IMR-90 (cell line): ENCODE data around the gene NPPB. TPM values are rescaled to one million over a fixed set of nuclear protein-coding genes. Genes with fewer than 3 reads are reported as not detected.

Experiments
- ATAC-seq: fragments of 200-7000 bp; cut with Tn5 transposase; 2 replicates; pipeline ENCODE4 v1.9.1; 2020; ENCODE audit warnings: low read depth, mild to moderate bottlenecking, moderate library complexity
- BruUV-seq: library from RNA; stranded (reverse); fragments of 400-500 nt; replicated peaks from 2 replicates; lab custom pipeline; 2021; lab: Mats Ljungman, UMichigan
- CTCF ChIA-PET: fragments of 300-600 bp; formaldehyde crosslinking; extraction: SDS; loops from one replicate; lab custom pipeline; 2021; ENCODE audit warnings: antibody characterized with exemption; lab: Yijun Ruan, JAX
- POLR2A ChIA-PET: fragments of 300-600 bp; sonication (Branson Sonifier 250); formaldehyde crosslinking; loops from one replicate; lab custom pipeline; 2022; ENCODE audit warnings: antibody characterized with exemption; ENCODE audit not compliant: unreplicated experiment; lab: Charles Lee
- DNase-seq: peaks from one replicate; pipeline ENCODE4 v3.0.0; 2013
- H2AFZ ChIP-seq: replicated peaks from 2 replicates; pipeline ENCODE3; 2013; ENCODE audit warnings: low read length, mild to moderate bottlenecking; ENCODE audit not compliant: poor library complexity
- H2AK5ac ChIP-seq: 2 replicates; pipeline ENCODE4 v1.6.1; 2013; ENCODE audit warnings: low read depth, low read length, inconsistent platforms
- H2AK9ac ChIP-seq: replicated peaks from 2 replicates; pipeline ENCODE3; 2013; ENCODE audit warnings: mild to moderate bottlenecking, low read depth, low read length, moderate library complexity; ENCODE audit not compliant: poor library complexity
- H2BK120ac ChIP-seq: 2 replicates; pipeline ENCODE4 v1.6.1; 2013; ENCODE audit warnings: low read depth, low read length, inconsistent platforms
- H2BK15ac ChIP-seq: 3 replicates; pipeline ENCODE4 v1.6.1; 2013; ENCODE audit warnings: low read depth, low read length, inconsistent platforms
- H2BK20ac ChIP-seq: 2 replicates; pipeline ENCODE4 v1.6.1; 2013; ENCODE audit warnings: low read depth, mild to moderate bottlenecking, inconsistent platforms, low read length, moderate library complexity
- H2BK5ac ChIP-seq: 2 replicates; pipeline ENCODE4 v1.6.1; 2013; ENCODE audit warnings: mild to moderate bottlenecking, low read depth, low read length, inconsistent platforms; ENCODE audit not compliant: poor library complexity, severe bottlenecking
- H3K14ac ChIP-seq: replicated peaks from 2 replicates; pipeline ENCODE4 v1.6.1; 2013; ENCODE audit warnings: low read depth, low read length, inconsistent platforms
- H3K18ac ChIP-seq: 2 replicates; pipeline ENCODE4 v1.6.1; 2013; ENCODE audit warnings: low read depth, low read length, control low read depth
- H3K23ac ChIP-seq: 2 replicates; pipeline ENCODE4 v1.6.1; 2013; ENCODE audit warnings: low read depth, low read length, inconsistent platforms
- H3K27ac ChIP-seq: 2 replicates; pipeline ENCODE4 v1.5.1; 2013; ENCODE audit warnings: mild to moderate bottlenecking, control low read depth, low read length; ENCODE audit not compliant: insufficient read depth
- H3K27me3 ChIP-seq: 2 replicates; pipeline ENCODE4 v1.6.1; 2013; ENCODE audit warnings: low read length; ENCODE audit not compliant: control insufficient read depth, insufficient read depth
- H3K36me3 ChIP-seq: 2 replicates; pipeline ENCODE4 v1.6.1; 2013; ENCODE audit warnings: low read length, mixed read lengths; ENCODE audit not compliant: control insufficient read depth, insufficient read depth
- H3K4ac ChIP-seq: 2 replicates; pipeline ENCODE4 v1.6.1; 2013; ENCODE audit warnings: low read depth, low read length, inconsistent platforms
- H3K4me1 ChIP-seq: 2 replicates; pipeline ENCODE4 v1.6.1; 2013; ENCODE audit warnings: low read length, mixed read lengths; ENCODE audit not compliant: control insufficient read depth, insufficient read depth
- H3K4me2 ChIP-seq: 2 replicates; pipeline ENCODE4 v1.6.1; 2013; ENCODE audit warnings: low read depth, mild to moderate bottlenecking, control low read depth, low read length, moderate library complexity
- H3K4me3 ChIP-seq: 2 replicates; pipeline ENCODE4 v1.5.1; 2013; ENCODE audit warnings: low read depth, mild to moderate bottlenecking, control low read depth, low read length, moderate library complexity; ENCODE audit not compliant: insufficient read depth
- H3K56ac ChIP-seq: 2 replicates; pipeline ENCODE4 v1.6.1; 2013; ENCODE audit warnings: low read length, inconsistent platforms; ENCODE audit not compliant: insufficient read depth; ENCODE audit errors: extremely low read depth
- H3K79me1 ChIP-seq, 2 experiments: 2 replicates each; pipeline ENCODE4 v1.6.1; 2013; ENCODE audit warnings: low read length in 2 of 2, inconsistent platforms in 1 of 2, low read depth in 1 of 2
- H3K9ac ChIP-seq: 2 replicates; pipeline ENCODE4 v1.6.1; 2013; ENCODE audit warnings: low read depth, low read length, control low read depth
- H3K9me1 ChIP-seq: 2 replicates; pipeline ENCODE4 v1.6.1; 2013; ENCODE audit warnings: low read length, inconsistent platforms; ENCODE audit not compliant: insufficient read depth
- H3K9me3 ChIP-seq: 2 replicates; pipeline ENCODE4 v1.6.1; 2013; ENCODE audit warnings: low read length; ENCODE audit not compliant: control insufficient read depth, insufficient read depth
- H4K20me1 ChIP-seq: 2 replicates; pipeline ENCODE4 v1.6.1; 2013; ENCODE audit warnings: low read length, inconsistent platforms; ENCODE audit not compliant: insufficient read depth
- H4K5ac ChIP-seq: 2 replicates; pipeline ENCODE4 v1.6.1; 2013; ENCODE audit warnings: mild to moderate bottlenecking, low read depth, low read length, control low read depth
- H4K8ac ChIP-seq, 2 experiments: 2 replicates each; pipeline ENCODE4 v1.6.1; 2013; ENCODE audit warnings: low read depth in 2 of 2, low read length in 2 of 2, control low read depth in 1 of 2, inconsistent platforms in 1 of 2
- H4K91ac ChIP-seq: 2 replicates; pipeline ENCODE4 v1.6.1; 2013; ENCODE audit warnings: low read depth, low read length, inconsistent platforms; ENCODE audit not compliant: insufficient read depth
- BHLHE40 ChIP-seq: fragments of 150-350 bp; IDR thresholded peaks from 2 replicates; pipeline ENCODE4 v1.6.1; 2016; ENCODE audit warnings: mild to moderate bottlenecking, low read depth, low read length
- MAFK ChIP-seq: IDR thresholded peaks from 2 replicates; pipeline ENCODE4 v1.6.1; 2012; ENCODE audit warnings: low read depth, low read length, improper control_type of control experiment
- NFE2L2 ChIP-seq: fragments of 150-350 bp; IDR thresholded peaks from 2 replicates; pipeline ENCODE4 v1.6.1; 2016; ENCODE audit warnings: low read depth, mild to moderate bottlenecking, low read length
- WGBS, 2 experiments: methylation state at CpG; one replicate each; pipeline versions ENCODE4 v1.1.5 to v1.1.7; 2013; ENCODE audit warnings: missing lambda C conversion rate in 2 of 2; ENCODE audit not compliant: insufficient read length in 1 of 2; ENCODE audit errors: extremely low coverage in 2 of 2; 5-methylcytosine and 5-hydroxymethylcytosine counted together
- dilution Hi-C: fragments of 300-500 bp; cut with HindIII; formaldehyde crosslinking; loops from one replicate; pipeline ENCODE4 v1.14.3; 2018; ENCODE audit warnings: low sequenced_read_pairs; ENCODE audit not compliant: unreplicated experiment
- in situ Hi-C: fragments of 300-500 bp; cut with MboI; formaldehyde crosslinking; loops from 3 replicates; pipeline ENCODE4 v1.14.3; 2019; ENCODE audit warnings: low sequenced_read_pairs, inconsistent platforms, mixed read lengths
- intact Hi-C: fragments of 100-400 bp; cut with micrococcal nuclease; formaldehyde crosslinking; loops from 2 replicates; pipeline ENCODE4 v1.10.0; 2022
- polyA plus RNA-seq, 3 experiments: library from polyadenylated mRNA; depleted of rRNA; stranded (reverse); fragments of >200 nt; gene quantifications; 2 replicates each; pipeline ENCODE4 v1.2.3, GENCODE V29; 2012; ENCODE audit warnings: low replicate concordance in 1 of 3
- total RNA-seq: library from RNA; depleted of rRNA; stranded (reverse); fragments of >200 nt; gene quantifications from 2 replicates; pipeline ENCODE4 v1.2.3, GENCODE V29; 2012

NPPB gene
- total and polyA plus RNA-seq, 2 of the 4 experiments (the other 2 are of a cell fraction) = not detected

DNA sequence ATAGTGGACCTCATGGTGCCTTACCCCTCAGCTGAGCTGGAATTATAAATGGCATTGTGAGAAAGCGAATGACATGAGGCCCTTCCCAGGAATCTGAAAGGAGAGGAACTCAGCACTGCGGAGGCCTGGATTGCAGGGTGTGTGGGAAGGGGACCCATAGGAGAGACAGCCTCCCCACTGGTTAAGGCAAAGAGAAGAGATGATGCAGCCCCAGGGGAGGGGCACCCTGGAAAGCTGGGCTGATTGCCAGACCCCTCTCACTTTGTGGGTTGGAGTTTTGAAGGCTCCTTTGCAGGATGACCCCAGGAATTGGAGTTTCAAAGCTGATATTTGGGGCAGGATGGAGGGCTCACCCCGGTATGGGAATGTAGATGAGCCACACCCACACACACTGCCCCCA, 2.0 kb downstream of the NPPB start:
- no TSS peak for BruUV-seq
- in situ Hi-C loops = no loop called here
- no peak overlapping the region for H3K56ac ChIP-seq
- no peak overlapping the region for H3K14ac ChIP-seq
- no peak overlapping the region for H3K9ac ChIP-seq
- no peak overlapping the region for H2AK5ac ChIP-seq
- ChIA-PET CTCF (no interaction called here), POLR2A (no interaction called here)
- ATAC-seq (no peak), DNase-seq (no peak)
- TF ChIP-seq MAFK (no peak), BHLHE40 (no peak), NFE2L2 (no peak)
- H3K27ac ChIP-seq = no peak overlapping the region
- H2BK20ac ChIP-seq = no peak overlapping the region
- no peak overlapping the region for H2BK5ac ChIP-seq
- H3K4me3 ChIP-seq = no peak overlapping the region
- WGBS, 2 experiments = 82% methylated on average over 1 of the region's 3 CpGs; no CpG with 5 or more reads in 1 of the 2 experiments
- no peak overlapping the region for H3K4ac ChIP-seq
- no peaks in the 10 kb centered on the region for H3K9me3 ChIP-seq
- H2AFZ ChIP-seq = no peak overlapping the region
- H2BK120ac ChIP-seq = no peak overlapping the region
- H3K27me3 ChIP-seq = peaks cover 32% of the 10 kb centered on the region
- no peak overlapping the region for H2BK15ac ChIP-seq
- H3K23ac ChIP-seq = no peak overlapping the region
- no peak overlapping the region for H4K8ac ChIP-seq
- H4K20me1 ChIP-seq = no peaks in the 10 kb centered on the region
- no peak overlapping the region for H4K91ac ChIP-seq
- intact Hi-C loops = no loop called here
- no peak overlapping the region for H3K4me2 ChIP-seq
- no peaks in the 10 kb centered on the region for H3K79me1 ChIP-seq
- H4K5ac ChIP-seq = no peak overlapping the region
- H3K4me1 ChIP-seq = 0 out of 2 replicates have a peak, but pooled peaks cover 1% of the 10 kb centered on the region
- H3K36me3 ChIP-seq = no peaks in the 10 kb centered on the region
- 0 out of 2 replicates have a peak, but pooled peaks cover 4% of the 10 kb centered on the region for H3K9me1 ChIP-seq
- H3K18ac ChIP-seq = no peak overlapping the region
- no peak overlapping the region for H2AK9ac ChIP-seq
- dilution Hi-C loops = no loop called here
